PC-9 (cell line): Measurements from ENCODE around the gene OGFOD2. TPM values are rescaled to one million over a fixed set of nuclear protein-coding genes. Genes with fewer than 3 reads are reported as not detected.

Source experiments
- BruUV-seq: library from RNA; stranded (reverse); fragments of 400-500 nt; replicated peaks from 2 replicates; lab custom pipeline; 2021; lab: Mats Ljungman, UMichigan
- CTCF ChIA-PET: fragments of 300-600 bp; sonication (Branson Sonifier 250); formaldehyde crosslinking; loops from one replicate; lab custom pipeline; 2022; ENCODE audit warnings: antibody characterized with exemption; lab: Charles Lee
- POLR2A ChIA-PET: fragments of 300-600 bp; sonication (Branson Sonifier 250); formaldehyde crosslinking; loops from one replicate; lab custom pipeline; 2022; ENCODE audit warnings: antibody characterized with exemption; ENCODE audit not compliant: unreplicated experiment; lab: Charles Lee
- DNase-seq, 2 experiments: peaks; one replicate each; pipeline versions ENCODE4 v3.0.0 to v3.0.0-alpha.2; 2015 to 2022; ENCODE audit warnings: mixed read lengths in 1 of 2
- H2AFZ ChIP-seq: fragments of 200-600 bp; sonication (generic); 2 replicates; pipeline ENCODE4 v1.8.1; 2017; ENCODE audit warnings: antibody characterized with exemption
- H3F3A ChIP-seq: fragments of 200-600 bp; sonication (generic); 2 replicates; pipeline ENCODE4 v1.8.1; 2017; ENCODE audit warnings: antibody characterized with exemption, mild to moderate bottlenecking, low read depth; ENCODE audit not compliant: insufficient read depth
- H3K27ac ChIP-seq: fragments of 200-600 bp; sonication (generic); 2 replicates; pipeline ENCODE4 v1.6.1; 2016; ENCODE audit warnings: mixed run types
- H3K27me3 ChIP-seq: fragments of 200-600 bp; sonication (generic); 2 replicates; pipeline ENCODE4 v1.6.1; 2016; ENCODE audit warnings: low read depth, mixed run types; ENCODE audit not compliant: insufficient read depth
- H3K36me3 ChIP-seq: fragments of 200-600 bp; sonication (generic); 2 replicates; pipeline ENCODE4 v1.6.1; 2016; ENCODE audit warnings: low read depth, mixed run types
- H3K4me1 ChIP-seq: fragments of 200-600 bp; sonication (generic); replicated peaks from 2 replicates; pipeline ENCODE4 v1.6.1; 2016; ENCODE audit warnings: mixed run types; ENCODE audit not compliant: insufficient read depth
- H3K4me2 ChIP-seq: fragments of 200-600 bp; sonication (generic); 2 replicates; pipeline ENCODE4 v1.6.1; 2017; ENCODE audit warnings: mixed run types
- H3K4me3 ChIP-seq: fragments of 200-600 bp; sonication (generic); 2 replicates; pipeline ENCODE4 v1.6.1; 2016; ENCODE audit warnings: mixed run types
- H3K79me2 ChIP-seq: fragments of 200-600 bp; sonication (generic); 2 replicates; pipeline ENCODE4 v1.6.1; 2017; ENCODE audit warnings: low read depth, mixed run types
- H3K9me2 ChIP-seq: fragments of 200-600 bp; sonication (generic); 2 replicates; pipeline ENCODE4 v1.8.1; 2017; ENCODE audit warnings: mild to moderate bottlenecking; ENCODE audit not compliant: insufficient read depth
- H3K9me3 ChIP-seq: fragments of 200-600 bp; sonication (generic); 2 replicates; pipeline ENCODE4 v1.8.1; 2016; ENCODE audit warnings: low read depth; ENCODE audit not compliant: insufficient read depth
- H4K20me1 ChIP-seq: fragments of 200-600 bp; sonication (generic); 2 replicates; pipeline ENCODE4 v1.8.1; 2017; ENCODE audit not compliant: insufficient read depth
- CTCF ChIP-seq: fragments of 200-600 bp; sonication (generic); conservative IDR thresholded peaks from 2 replicates; pipeline ENCODE4 v1.6.1; 2017; ENCODE audit warnings: mixed run types, antibody characterized with exemption, mild to moderate bottlenecking, moderate library complexity
- EZH2 ChIP-seq: fragments of 200-600 bp; sonication (generic); IDR thresholded peaks from 2 replicates; pipeline ENCODE4 v1.8.0; 2017; ENCODE audit warnings: antibody characterized with exemption, low read depth
- intact Hi-C: fragments of 100-400 bp; cut with micrococcal nuclease; formaldehyde crosslinking; loops from one replicate; pipeline ENCODE4 v1.10.0; 2022; ENCODE audit not compliant: unreplicated experiment
- total RNA-seq: library from RNA; stranded (reverse); gene quantifications from 2 replicates; pipeline ENCODE4 v1.2.3, GENCODE V29; 2021

Gene OGFOD2
- total RNA-seq, 1 experiment from 2014 or later = 33.5 TPM

- H3K27me3 ChIP-seq = no peaks in the 10 kb centered on the region
- POLR2A ChIA-PET = no interaction called here
- H3K4me1 ChIP-seq = no peaks in the 10 kb centered on the region
- H4K20me1 ChIP-seq = no peaks in the 10 kb centered on the region
- no peak overlapping the region for H3K4me3 ChIP-seq
- no peaks in the 10 kb centered on the region for H3F3A ChIP-seq
- H3K4me2 ChIP-seq = no peak overlapping the region
- BruUV-seq = no TSS peak
- H2AFZ ChIP-seq = no peak overlapping the region
- H3K36me3 ChIP-seq = no peaks in the 10 kb centered on the region
- no peak overlapping the region for H3K27ac ChIP-seq
- H3K9me2 ChIP-seq = no peaks in the 10 kb centered on the region
- CTCF ChIA-PET = no interaction called here
- H3K9me3 ChIP-seq = no peaks in the 10 kb centered on the region
- no peak for DNase-seq
- no peaks in the 10 kb centered on the region for H3K79me2 ChIP-seq
- TF ChIP-seq CTCF = no peak
- TF ChIP-seq EZH2 = no peak
- intact Hi-C loops = no loop called here
These were observed 26.4 kb downstream of the OGFOD2 start for GRCh38 chr12:123001464-123001863.

GRCh38 chr12:123003257-123003656 is 28.2 kb downstream of the OGFOD2 start:
- H3K27me3 ChIP-seq = no peaks in the 10 kb centered on the region
- H3K27ac ChIP-seq = no peak overlapping the region
- no peaks in the 10 kb centered on the region for H3K36me3 ChIP-seq
- H2AFZ ChIP-seq = no peak overlapping the region
- no peaks in the 10 kb centered on the region for H3K4me1 ChIP-seq
- ChIA-PET POLR2A (no interaction called here), CTCF (no interaction called here)
- H4K20me1 ChIP-seq = no peaks in the 10 kb centered on the region
- no peak for TF ChIP-seq CTCF
- TF ChIP-seq EZH2 = no peak
- H3K79me2 ChIP-seq = no peaks in the 10 kb centered on the region
- H3K9me2 ChIP-seq = no peaks in the 10 kb centered on the region
- intact Hi-C loops = no loop called here
- H3K4me2 ChIP-seq = no peak overlapping the region
- H3K9me3 ChIP-seq = no peaks in the 10 kb centered on the region
- BruUV-seq = no TSS peak
- no peak for DNase-seq
- no peaks in the 10 kb centered on the region for H3F3A ChIP-seq
- no peak overlapping the region for H3K4me3 ChIP-seq

- Histone ChIP-seq H3K4me3 (no peak overlapping the region), H3K4me1 (no peaks in the 10 kb centered on the region), H2AFZ (no peak overlapping the region), H3K9me3 (no peaks in the 10 kb centered on the region), H3K36me3 (no peaks in the 10 kb centered on the region), H3K27ac (no peak overlapping the region), H3F3A (no peaks in the 10 kb centered on the region), H3K4me2 (no peak overlapping the region), H3K9me2 (no peaks in the 10 kb centered on the region), H3K79me2 (no peaks in the 10 kb centered on the region), H4K20me1 (no peaks in the 10 kb centered on the region), H3K27me3 (no peaks in the 10 kb centered on the region)
- CTCF ChIA-PET = no interaction called here
- DNase-seq = no peak
- intact Hi-C loops = no loop called here
- TF ChIP-seq CTCF = no peak
- TF ChIP-seq EZH2 = no peak
- POLR2A ChIA-PET = no interaction called here
- no TSS peak for BruUV-seq
These were observed 29.2 kb downstream of the OGFOD2 start for GRCh38 chr12:123004287-123004686.
